ENCODE results near the gene SMIM31.
A peak's percentile ranks its signal among the peaks of the same experiment; 100 is the strongest.

The SMIM31 gene

DNA sequence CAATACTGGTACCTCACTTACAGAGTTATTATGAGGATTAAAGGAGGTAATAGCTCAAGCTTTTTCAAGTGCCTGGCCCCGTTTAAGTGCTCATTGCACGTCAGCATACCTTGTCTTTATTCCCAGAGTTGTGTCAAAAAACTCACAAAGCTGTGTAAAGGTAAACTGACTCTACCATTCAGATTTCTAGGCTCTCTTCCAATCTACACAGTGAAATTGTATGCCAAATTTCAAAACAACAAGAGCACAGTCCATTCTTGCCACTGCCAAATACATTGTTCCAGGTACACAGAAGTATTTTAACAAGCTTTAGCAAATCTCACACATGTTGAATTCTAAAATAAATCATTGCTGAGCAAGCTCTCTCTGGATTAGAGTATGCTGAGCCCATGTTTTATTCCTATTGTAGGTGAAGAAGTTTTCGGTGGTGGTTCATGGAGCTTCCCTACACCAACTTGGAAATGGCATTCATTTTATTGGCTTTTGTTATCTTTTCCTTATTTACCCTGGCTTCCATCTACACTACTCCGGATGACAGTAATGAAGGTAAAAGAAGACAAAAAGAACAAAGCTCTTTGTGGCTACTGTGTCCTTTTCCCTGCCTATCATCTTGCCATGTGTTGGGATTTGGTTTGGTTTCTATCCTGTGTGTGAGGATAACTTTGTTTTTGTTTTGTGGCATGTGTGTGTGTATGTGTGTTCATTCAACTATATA lies 16.2 kb downstream of the SMIM31 start:
- H2AFZ ChIP-seq (ENCODE audit: low read depth, low read length) = no peak overlapping the region
- H3K4me3 ChIP-seq (ENCODE audit: low read length) = no peak overlapping the region
- H3K4me1 ChIP-seq (ENCODE audit: low read length) = peaks cover 7% of the 10 kb centered on the region
- no peaks in the 10 kb centered on the region for H3K79me2 ChIP-seq (ENCODE audit: low read length)
- H3K4me2 ChIP-seq (ENCODE audit: low read length) = no peak overlapping the region
- H3K27ac ChIP-seq (ENCODE audit: low read length) = no peak overlapping the region
- no peaks in the 10 kb centered on the region for H4K20me1 ChIP-seq (ENCODE audit: insufficient read depth, low read length)
- H3K27me3 ChIP-seq (ENCODE audit: low read depth, low read length) = peaks cover 10% of the 10 kb centered on the region
- no peaks in the 10 kb centered on the region for H3K36me3 ChIP-seq (replicated peaks; ENCODE audit: low read depth, low read length)
- TF ChIP-seq, protein P1, sequence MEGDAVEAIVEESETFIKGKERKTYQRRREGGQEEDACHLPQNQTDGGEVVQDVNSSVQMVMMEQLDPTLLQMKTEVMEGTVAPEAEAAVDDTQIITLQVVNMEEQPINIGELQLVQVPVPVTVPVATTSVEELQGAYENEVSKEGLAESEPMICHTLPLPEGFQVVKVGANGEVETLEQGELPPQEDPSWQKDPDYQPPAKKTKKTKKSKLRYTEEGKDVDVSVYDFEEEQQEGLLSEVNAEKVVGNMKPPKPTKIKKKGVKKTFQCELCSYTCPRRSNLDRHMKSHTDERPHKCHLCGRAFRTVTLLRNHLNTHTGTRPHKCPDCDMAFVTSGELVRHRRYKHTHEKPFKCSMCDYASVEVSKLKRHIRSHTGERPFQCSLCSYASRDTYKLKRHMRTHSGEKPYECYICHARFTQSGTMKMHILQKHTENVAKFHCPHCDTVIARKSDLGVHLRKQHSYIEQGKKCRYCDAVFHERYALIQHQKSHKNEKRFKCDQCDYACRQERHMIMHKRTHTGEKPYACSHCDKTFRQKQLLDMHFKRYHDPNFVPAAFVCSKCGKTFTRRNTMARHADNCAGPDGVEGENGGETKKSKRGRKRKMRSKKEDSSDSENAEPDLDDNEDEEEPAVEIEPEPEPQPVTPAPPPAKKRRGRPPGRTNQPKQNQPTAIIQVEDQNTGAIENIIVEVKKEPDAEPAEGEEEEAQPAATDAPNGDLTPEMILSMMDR (IDR thresholded peaks at IDR 0.05; ENCODE audit: low read depth, low read length) = no peak
- TF ChIP-seq EZH2phosphoT487 (IDR thresholded peaks at IDR 0.05; ENCODE audit: low read depth) = no peak
- no peak overlapping the region for H3K9ac ChIP-seq (ENCODE audit: low read length)
- no peaks in the 10 kb centered on the region for H3K9me3 ChIP-seq (ENCODE audit: insufficient read depth, low read length)

DNA sequence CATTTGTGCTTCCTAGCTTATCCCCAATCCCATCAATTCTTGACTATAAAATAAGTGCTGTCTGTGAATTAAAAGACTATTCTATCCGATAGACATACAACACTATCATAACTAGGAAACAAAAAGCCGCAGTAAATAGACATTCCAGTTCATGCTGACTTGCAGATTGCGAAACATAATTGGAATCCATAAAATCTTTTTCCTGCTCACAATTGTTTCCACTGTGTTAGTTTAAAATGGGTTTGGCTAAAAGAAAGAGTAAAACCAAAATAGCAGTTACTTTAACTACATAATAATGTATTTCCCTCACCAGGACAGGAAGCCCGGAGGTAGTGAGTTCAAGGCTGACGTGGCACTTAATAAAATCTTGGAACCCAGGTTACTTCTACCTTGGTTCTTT lies 17.2 kb downstream of the SMIM31 start:
- Histone ChIP-seq H3K4me2 (ENCODE audit: low read length) (no peak overlapping the region), H3K4me3 (ENCODE audit: low read length) (no peak overlapping the region), H3K27me3 (ENCODE audit: low read depth, low read length) (peaks cover 10% of the 10 kb centered on the region; the same call in 1 of the 2 replicates), H3K4me1 (ENCODE audit: low read length) (peaks cover 7% of the 10 kb centered on the region), H3K9me3 (ENCODE audit: insufficient read depth, low read length) (no peaks in the 10 kb centered on the region), H3K9ac (ENCODE audit: low read length) (no peak overlapping the region), H3K27ac (ENCODE audit: low read length) (no peak overlapping the region), H3K79me2 (ENCODE audit: low read length) (no peaks in the 10 kb centered on the region), H2AFZ (ENCODE audit: low read depth, low read length) (no peak overlapping the region), H3K36me3 (replicated peaks; ENCODE audit: low read depth, low read length) (no peaks in the 10 kb centered on the region), H4K20me1 (ENCODE audit: insufficient read depth, low read length) (no peaks in the 10 kb centered on the region)
- no peak for TF ChIP-seq EZH2phosphoT487 (IDR thresholded peaks at IDR 0.05; ENCODE audit: low read depth)
- TF ChIP-seq, protein P1 (IDR thresholded peaks at IDR 0.05; ENCODE audit: low read depth, low read length) = no peak

DNA sequence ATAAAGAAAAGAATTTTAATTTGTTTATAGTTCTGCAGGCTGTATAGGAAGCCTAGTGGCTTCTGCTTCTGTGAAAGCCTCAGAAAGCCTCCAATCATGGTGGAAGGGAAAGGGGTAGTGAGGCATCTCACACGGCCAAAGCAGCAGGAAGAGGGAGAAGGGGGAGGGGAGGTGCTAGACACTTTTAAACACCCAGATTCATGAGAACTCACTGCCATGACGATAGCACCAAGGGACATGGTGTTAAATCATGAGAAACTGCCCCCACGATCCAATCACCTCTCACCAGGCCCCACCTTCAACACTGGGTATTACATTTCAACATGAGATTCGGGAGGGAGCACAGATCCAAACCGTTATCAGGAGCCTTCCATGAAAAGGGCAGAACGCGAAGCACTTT lies 18.1 kb downstream of the SMIM31 start:
- TF ChIP-seq, protein P1 (IDR thresholded peaks at IDR 0.05; ENCODE audit: low read depth, low read length) = no peak
- TF ChIP-seq EZH2phosphoT487 (IDR thresholded peaks at IDR 0.05; ENCODE audit: low read depth) = no peak
- Histone ChIP-seq H3K9ac (ENCODE audit: low read length) (no peak overlapping the region), H3K4me3 (ENCODE audit: low read length) (no peak overlapping the region), H3K4me1 (ENCODE audit: low read length) (peaks cover 7% of the 10 kb centered on the region), H3K79me2 (ENCODE audit: low read length) (no peaks in the 10 kb centered on the region), H4K20me1 (ENCODE audit: insufficient read depth, low read length) (no peaks in the 10 kb centered on the region), H3K27ac (ENCODE audit: low read length) (no peak overlapping the region), H2AFZ (ENCODE audit: low read depth, low read length) (no peak overlapping the region), H3K4me2 (ENCODE audit: low read length) (no peak overlapping the region), H3K36me3 (replicated peaks; ENCODE audit: low read depth, low read length) (no peaks in the 10 kb centered on the region), H3K27me3 (ENCODE audit: low read depth, low read length) (peaks cover 10% of the 10 kb centered on the region; the same call in 1 of the 2 replicates), H3K9me3 (ENCODE audit: insufficient read depth, low read length) (no peaks in the 10 kb centered on the region)

GRCh38 chr4:164779080-164779479 lies 25.1 kb downstream of the SMIM31 start:
- Histone ChIP-seq H3K9ac (ENCODE audit: low read length) (no peak overlapping the region), H2AFZ (ENCODE audit: low read depth, low read length) (peak overlapping the region; percentile 36), H3K9me3 (ENCODE audit: insufficient read depth, low read length) (no peaks in the 10 kb centered on the region), H3K4me2 (ENCODE audit: low read length) (no peak overlapping the region), H3K4me3 (ENCODE audit: low read length) (no peak overlapping the region), H3K79me2 (ENCODE audit: low read length) (no peaks in the 10 kb centered on the region), H3K27me3 (ENCODE audit: low read depth, low read length) (peaks cover 13% of the 10 kb centered on the region; the same call in 1 of the 2 replicates), H3K4me1 (ENCODE audit: low read length) (no peaks in the 10 kb centered on the region), H3K36me3 (replicated peaks; ENCODE audit: low read depth, low read length) (no peaks in the 10 kb centered on the region), H3K27ac (ENCODE audit: low read length) (no peak overlapping the region), H4K20me1 (ENCODE audit: insufficient read depth, low read length) (no peaks in the 10 kb centered on the region)
- no peak for TF ChIP-seq EZH2phosphoT487 (IDR thresholded peaks at IDR 0.05; ENCODE audit: low read depth)
- TF ChIP-seq, protein P1 (IDR thresholded peaks at IDR 0.05; ENCODE audit: low read depth, low read length) = no peak

All from OCI-LY3 (cell line).